HG03108 (cell line): ENCODE measurements around the gene ZNF189.
"Not testable (repeated sequence)": the region's sequence is repeated elsewhere in the genome, so short reads cannot be mapped to it uniquely, and the experiment has no call there.

ENCODE experiments used
- ATAC-seq: cut with Tn5 transposase; IDR thresholded peaks from one replicate; pipeline ENCODE4 v1.9.1; 2021; ENCODE audit warnings: moderate library complexity; ENCODE audit not compliant: unreplicated experiment

The ZNF189 gene

GRCh38 chr9:101376111-101376848, 22.4 kb upstream of the ZNF189 start:
- ATAC-seq, result no peak

- no peak for ATAC-seq
These were observed 18.4 kb upstream of the ZNF189 start for GRCh38 chr9:101380295-101380694.

- ATAC-seq, result no peak
These were observed 17.5 kb upstream of the ZNF189 start for GRCh38 chr9:101381118-101381517.

- ATAC-seq, result no peak
These were observed 16.8 kb upstream of the ZNF189 start for GRCh38 chr9:101381833-101382342.

- ATAC-seq, result no peak
These were observed 15.3 kb upstream of the ZNF189 start for GRCh38 chr9:101383361-101383760.

- not testable (repeated sequence) for ATAC-seq
These were observed 13.6 kb upstream of the ZNF189 start, which contains the start of gene BAAT for GRCh38 chr9:101384873-101385536. TSS of gene BAAT (minus strand) at chr9:101385006. CDS start at chr9:101371404, 13,602 bp downstream.

- ATAC-seq, result no peak
These were observed 10.7 kb upstream of the ZNF189 start for GRCh38 chr9:101387871-101388506.

- ATAC-seq, result no peak
These were observed 10.1 kb upstream of the ZNF189 start for GRCh38 chr9:101388507-101388993.

GRCh38 chr9:101393135-101393534, 5.5 kb upstream of the ZNF189 start:
- ATAC-seq, result no peak

- no peak for ATAC-seq
These were observed 4.0 kb upstream of the ZNF189 start for GRCh38 chr9:101394687-101395086.

- ATAC-seq, result no peak
These were observed 944 bp upstream of the ZNF189 start for GRCh38 chr9:101397746-101398067.

- no peak for ATAC-seq
These were observed 435 bp downstream of the ZNF189 start for GRCh38 chr9:101398930-101399642.

GRCh38 chr9:101399643-101399970, 956 bp downstream of the ZNF189 start:
- ATAC-seq, result no peak

- no peak for ATAC-seq
These were observed 1.5 kb downstream of the ZNF189 start for GRCh38 chr9:101400120-101400519.

GRCh38 chr9:101403516-101404285, 5.0 kb downstream of the ZNF189 start:
- ATAC-seq, result no peak

- no peak for ATAC-seq
These were observed 9.9 kb downstream of the ZNF189 start for GRCh38 chr9:101408374-101409078.

GRCh38 chr9:101409079-101409477, 10.4 kb downstream of the ZNF189 start:
- ATAC-seq, result no peak

GRCh38 chr9:101414839-101415238, 16.2 kb downstream of the ZNF189 start:
- ATAC-seq, result no peak

- ATAC-seq, result no peak
These were observed 16.9 kb downstream of the ZNF189 start for GRCh38 chr9:101415578-101415977.

GRCh38 chr9:101417389-101417788, 18.7 kb downstream of the ZNF189 start:
- no peak for ATAC-seq
